Hepatocyte (in vitro differentiated cells): ENCODE results near the gene ARHGAP12.

Experiments
- CTCF ChIP-seq: fragments of 200-600 bp; sonication (generic); IDR thresholded peaks from 2 replicates; pipeline ENCODE4 v1.5.1; 2016; ENCODE audit warnings: antibody characterized with exemption, mild to moderate bottlenecking; ENCODE audit not compliant: poor library complexity
- EZH2 ChIP-seq: fragments of 200-600 bp; sonication (generic); IDR thresholded peaks from 2 replicates; pipeline ENCODE4 v1.6.1; 2016; ENCODE audit warnings: antibody characterized with exemption, mild to moderate bottlenecking, borderline replicate concordance
- EZH2phosphoT487 ChIP-seq: fragments of 200-600 bp; sonication (generic); IDR thresholded peaks from one replicate; pipeline ENCODE4 v1.6.1; 2018; ENCODE audit warnings: antibody characterized with exemption, mild to moderate bottlenecking, low read depth, moderate library complexity; ENCODE audit not compliant: unreplicated experiment, severe bottlenecking

DNA sequence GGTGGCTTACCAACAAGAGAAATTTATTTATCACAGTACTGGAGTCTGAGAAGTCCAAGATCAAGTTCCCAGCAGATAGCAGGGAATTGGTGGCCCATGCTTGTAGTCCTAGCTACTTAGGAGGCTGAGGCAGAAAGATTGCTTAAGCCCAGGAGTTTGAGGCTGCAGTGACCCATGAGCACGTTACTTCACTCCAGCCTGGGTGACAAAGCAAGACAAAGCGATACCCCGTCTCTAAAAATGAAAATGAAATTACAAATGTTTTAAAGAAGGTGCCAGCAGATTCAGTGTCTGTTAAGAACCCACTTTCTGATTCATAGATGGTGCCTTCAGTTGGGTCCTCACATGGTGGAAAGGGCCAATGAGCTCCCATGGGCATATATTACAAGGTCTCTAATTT, 20.6 kb upstream of the ARHGAP12 start:
- TF ChIP-seq CTCF: no peak
- no peak for TF ChIP-seq EZH2
- no peak for TF ChIP-seq EZH2phosphoT487
